Keratinocyte (primary cell): ENCODE measurements around the gene PEAR1. TPM values are rescaled to one million over a fixed set of nuclear protein-coding genes. Genes with fewer than 3 reads are reported as not detected.
A peak's percentile ranks its signal among the peaks of the same experiment; 100 is the strongest.

Source experiments
- DNase-seq: peaks from one replicate; pipeline ENCODE4 v3.0.0-alpha.2; 2011; ENCODE audit warnings: low read depth, missing footprints, low spot score
- FAIRE-seq: peaks from 2 replicates; lab custom pipeline; 2011; peaks lifted over from hg19 to GRCh38; lab: Jason Lieb, UNC
- H2AFZ ChIP-seq: 2 replicates; pipeline ENCODE4 v1.6.0; 2012; ENCODE audit warnings: low read length, control low read depth, inconsistent platforms; ENCODE audit not compliant: control insufficient read depth
- H3K27ac ChIP-seq: 2 replicates; pipeline ENCODE4 v1.5.1; 2011; ENCODE audit warnings: low read length; ENCODE audit not compliant: control insufficient read depth, insufficient read depth
- H3K27me3 ChIP-seq: 3 replicates; pipeline ENCODE4 v1.6.0; 2011; ENCODE audit warnings: low read length; ENCODE audit not compliant: control insufficient read depth, insufficient read depth; ENCODE audit errors: extremely low read depth
- H3K36me3 ChIP-seq, 2 experiments: 2 replicates in 1 of 2; 3 replicates in 1 of 2; pipeline ENCODE4 v1.5.1; 2011; ENCODE audit warnings: low read length in 2 of 2, mild to moderate bottlenecking in 1 of 2; ENCODE audit not compliant: control insufficient read depth in 2 of 2, insufficient read depth in 2 of 2; ENCODE audit errors: extremely low read depth in 1 of 2
- H3K4me1 ChIP-seq: 3 replicates; pipeline ENCODE4 v1.5.1; 2011; ENCODE audit warnings: low read length; ENCODE audit not compliant: control insufficient read depth, insufficient read depth; ENCODE audit errors: extremely low read depth
- H3K4me2 ChIP-seq: 3 replicates; pipeline ENCODE4 v1.6.0; 2011; ENCODE audit warnings: low read depth, low read length; ENCODE audit not compliant: control insufficient read depth, insufficient read depth; ENCODE audit errors: extremely low read depth
- H3K4me3 ChIP-seq, 3 experiments: fragments of 200-600 bp in 1 of 3; sonication (generic) in 1 of 3; 2 replicates in 2 of 3; 3 replicates in 1 of 3; pipeline ENCODE4 v1.5.1; 2011 to 2016; ENCODE audit warnings: low read length in 3 of 3, mild to moderate bottlenecking in 3 of 3, control low read depth in 2 of 3, inconsistent platforms in 1 of 3, low read depth in 1 of 3, mixed read lengths in 1 of 3, mixed run types in 1 of 3, moderate library complexity in 1 of 3; ENCODE audit not compliant: control insufficient read depth in 2 of 3, insufficient read depth in 2 of 3; ENCODE audit errors: extremely low read depth in 1 of 3
- H3K79me2 ChIP-seq: 2 replicates; pipeline ENCODE4 v1.6.0; 2012; ENCODE audit warnings: low read length; ENCODE audit not compliant: control insufficient read depth, insufficient read depth
- H3K9ac ChIP-seq: 3 replicates; pipeline ENCODE4 v1.6.0; 2011; ENCODE audit warnings: low read length; ENCODE audit not compliant: control insufficient read depth, insufficient read depth; ENCODE audit errors: extremely low read depth
- H3K9me1 ChIP-seq: 3 replicates; pipeline ENCODE4 v1.6.0; 2011; ENCODE audit warnings: low read length; ENCODE audit not compliant: control insufficient read depth, insufficient read depth; ENCODE audit errors: extremely low read depth
- H3K9me3 ChIP-seq: 2 replicates; pipeline ENCODE4 v1.5.1; 2012; ENCODE audit warnings: low read depth, low read length; ENCODE audit not compliant: control insufficient read depth
- H4K20me1 ChIP-seq: 3 replicates; pipeline ENCODE4 v1.6.0; 2011; ENCODE audit warnings: low read length; ENCODE audit not compliant: control insufficient read depth, insufficient read depth; ENCODE audit errors: extremely low read depth
- CTCF ChIP-seq, 3 experiments: IDR thresholded peaks in 1 of 3; conservative IDR thresholded peaks in 1 of 3; optimal IDR thresholded peaks in 1 of 3; 2 replicates in 2 of 3; 3 replicates in 1 of 3; pipeline versions ENCODE3 to v1.5.1; 2011; ENCODE audit warnings: low read length in 3 of 3, mild to moderate bottlenecking in 3 of 3, moderate library complexity in 2 of 3, control low read depth in 1 of 3, inconsistent platforms in 1 of 3; ENCODE audit not compliant: insufficient read depth in 2 of 3; ENCODE audit errors: extremely low read depth in 1 of 3
- EZH2 ChIP-seq: IDR thresholded peaks from one replicate; pipeline ENCODE4 v1.6.1; 2012; ENCODE audit warnings: inconsistent platforms, mild to moderate bottlenecking, low read length, moderate library complexity
- dilution Hi-C: fragments of 300-500 bp; cut with MboI; formaldehyde crosslinking; loops from one replicate; pipeline ENCODE4 v1.7.0; 2020; ENCODE audit warnings: low sequenced_read_pairs; ENCODE audit not compliant: extremely low pct_ligation_motif_present
- polyA plus RNA-seq, 5 experiments: library from polyadenylated mRNA; depleted of rRNA in 3 of 5; stranded (reverse) in 3 of 5; stranded (forward) in 1 of 5; unstranded in 1 of 5; fragments of >200 nt; gene quantifications; 1 replicate in 1 of 5; 2 replicates in 3 of 5; 3 replicates in 1 of 5; pipeline versions ENCODE4 v1.2.1 to v1.2.3, GENCODE V29; 2011 to 2012; ENCODE audit warnings: missing spikeins in 2 of 5, low read depth in 1 of 5, low replicate concordance in 1 of 5

Gene PEAR1
- polyA plus RNA-seq, 1 donor (not counting 4 experiments of a cell fraction or from before 2014, with no cell fraction given) = 4.2 TPM

DNA sequence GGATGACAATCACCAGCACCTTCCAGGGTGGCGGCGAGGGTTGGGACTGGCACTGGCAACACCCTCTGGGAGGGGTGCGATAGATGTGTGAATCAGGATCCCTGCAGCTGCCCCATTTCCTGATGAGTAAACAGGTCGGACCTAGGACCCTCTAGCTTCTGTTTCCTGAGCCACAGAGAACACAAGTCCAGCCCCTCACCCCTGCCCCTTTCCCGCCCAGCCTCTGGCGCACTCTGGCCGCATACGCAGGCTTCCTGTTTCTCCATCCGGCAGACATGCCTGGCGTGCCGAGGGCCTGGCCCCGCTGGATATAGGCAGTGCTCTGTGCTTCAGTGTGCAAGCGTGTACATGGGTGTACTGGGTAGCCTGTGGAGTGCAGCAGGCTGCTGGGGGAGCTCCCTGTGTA lies 4.6 kb downstream of the PEAR1 start:
- peak overlapping the region; percentile 10 for H2AFZ ChIP-seq
- H3K4me3 ChIP-seq = no peak overlapping the region
- H3K4me1 ChIP-seq = peaks cover 33% of the 10 kb centered on the region
- H3K9ac ChIP-seq = peak overlapping the region; percentile 71
- FAIRE-seq (peak; percentile 65), DNase-seq (no peak)
- H3K27ac ChIP-seq = peak overlapping the region; percentile 97
- dilution Hi-C loops = no loop called here
- no peaks in the 10 kb centered on the region for H3K27me3 ChIP-seq
- H4K20me1 ChIP-seq = no peaks in the 10 kb centered on the region
- no peaks in the 10 kb centered on the region for H3K9me3 ChIP-seq
- H3K9me1 ChIP-seq = no peaks in the 10 kb centered on the region
- no peaks in the 10 kb centered on the region for H3K79me2 ChIP-seq
- H3K4me2 ChIP-seq = peak overlapping the region; percentile 90
- no peaks in the 10 kb centered on the region for H3K36me3 ChIP-seq
- TF ChIP-seq CTCF (optimal IDR thresholded peaks at IDR 0.05 in 1 of 3, IDR thresholded peaks at IDR 0.05 in 1 of 3, conservative IDR thresholded peaks at IDR 0.05 in 1 of 3; ENCODE audit: extremely low read depth in 1 of 3, insufficient read depth in 2 of 3, low read length in 3 of 3) = no peak
- TF ChIP-seq EZH2 = no peak

GRCh38 chr1:156898971-156899664 lies 5.6 kb downstream of the PEAR1 start:
- no peaks in the 10 kb centered on the region for H3K79me2 ChIP-seq
- no peaks in the 10 kb centered on the region for H4K20me1 ChIP-seq
- dilution Hi-C loops = no loop called here
- H3K9me1 ChIP-seq = no peaks in the 10 kb centered on the region
- H2AFZ ChIP-seq = no peak overlapping the region
- no peaks in the 10 kb centered on the region for H3K27me3 ChIP-seq
- no peak for FAIRE-seq
- H3K4me3 ChIP-seq = no peak overlapping the region
- no peak overlapping the region for H3K27ac ChIP-seq
- H3K9me3 ChIP-seq = no peaks in the 10 kb centered on the region
- H3K36me3 ChIP-seq = no peaks in the 10 kb centered on the region
- H3K9ac ChIP-seq = no peak overlapping the region
- no peak overlapping the region for H3K4me2 ChIP-seq
- no peak for TF ChIP-seq CTCF (optimal IDR thresholded peaks at IDR 0.05 in 1 of 3, IDR thresholded peaks at IDR 0.05 in 1 of 3, conservative IDR thresholded peaks at IDR 0.05 in 1 of 3; ENCODE audit: extremely low read depth in 1 of 3, insufficient read depth in 2 of 3, low read length in 3 of 3)
- TF ChIP-seq EZH2 = no peak
- no peak for DNase-seq
- H3K4me1 ChIP-seq = peaks cover 33% of the 10 kb centered on the region
